Cardiac fibroblast (primary cell): Measurements from ENCODE around the gene FBXO8.

ENCODE experiments used
- DNase-seq, 2 donors: peaks; one replicate each; pipeline versions ENCODE4 v3.0.0 to v3.0.0-alpha.2; 2010; ENCODE audit warnings: low read depth in 2 of 2
- H3K4me3 ChIP-seq, 2 donors: replicated peaks in 1 of 2; 1 replicate in 1 of 2; 2 replicates in 1 of 2; pipeline ENCODE4 v1.5.1; 2011; ENCODE audit warnings: low read depth in 2 of 2, low read length in 2 of 2, mild to moderate bottlenecking in 2 of 2, moderate library complexity in 1 of 2
- TF ChIP-seq, protein P1 (sequence below): IDR thresholded peaks from one replicate; pipeline ENCODE4 v1.5.1; 2011; ENCODE audit warnings: low read depth, mild to moderate bottlenecking, low read length, inconsistent platforms

The FBXO8 gene

DNA sequence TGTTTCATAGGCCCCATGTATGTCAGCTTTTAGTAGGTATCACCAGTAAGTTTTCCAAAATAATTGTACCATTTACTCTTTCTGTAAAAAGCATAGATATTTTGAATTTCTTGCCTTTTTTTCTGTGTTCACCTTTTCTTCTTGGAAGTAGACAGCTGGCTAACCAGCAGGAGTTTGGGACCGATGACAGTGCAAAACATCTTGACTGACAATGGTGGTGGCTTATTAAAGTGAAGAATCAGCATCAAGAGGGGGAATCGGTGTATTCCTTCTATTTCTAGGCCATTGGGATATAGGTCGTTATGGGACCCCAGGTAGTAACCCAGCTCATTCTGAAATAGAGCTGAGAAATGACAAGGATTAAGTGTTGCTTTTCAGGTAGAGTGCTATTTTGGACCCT lies 3.4 kb upstream of the FBXO8 start:
- no peak for DNase-seq
- H3K4me3 ChIP-seq, result no peak overlapping the region
- TF ChIP-seq, protein P1, sequence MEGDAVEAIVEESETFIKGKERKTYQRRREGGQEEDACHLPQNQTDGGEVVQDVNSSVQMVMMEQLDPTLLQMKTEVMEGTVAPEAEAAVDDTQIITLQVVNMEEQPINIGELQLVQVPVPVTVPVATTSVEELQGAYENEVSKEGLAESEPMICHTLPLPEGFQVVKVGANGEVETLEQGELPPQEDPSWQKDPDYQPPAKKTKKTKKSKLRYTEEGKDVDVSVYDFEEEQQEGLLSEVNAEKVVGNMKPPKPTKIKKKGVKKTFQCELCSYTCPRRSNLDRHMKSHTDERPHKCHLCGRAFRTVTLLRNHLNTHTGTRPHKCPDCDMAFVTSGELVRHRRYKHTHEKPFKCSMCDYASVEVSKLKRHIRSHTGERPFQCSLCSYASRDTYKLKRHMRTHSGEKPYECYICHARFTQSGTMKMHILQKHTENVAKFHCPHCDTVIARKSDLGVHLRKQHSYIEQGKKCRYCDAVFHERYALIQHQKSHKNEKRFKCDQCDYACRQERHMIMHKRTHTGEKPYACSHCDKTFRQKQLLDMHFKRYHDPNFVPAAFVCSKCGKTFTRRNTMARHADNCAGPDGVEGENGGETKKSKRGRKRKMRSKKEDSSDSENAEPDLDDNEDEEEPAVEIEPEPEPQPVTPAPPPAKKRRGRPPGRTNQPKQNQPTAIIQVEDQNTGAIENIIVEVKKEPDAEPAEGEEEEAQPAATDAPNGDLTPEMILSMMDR, result no peak

DNA sequence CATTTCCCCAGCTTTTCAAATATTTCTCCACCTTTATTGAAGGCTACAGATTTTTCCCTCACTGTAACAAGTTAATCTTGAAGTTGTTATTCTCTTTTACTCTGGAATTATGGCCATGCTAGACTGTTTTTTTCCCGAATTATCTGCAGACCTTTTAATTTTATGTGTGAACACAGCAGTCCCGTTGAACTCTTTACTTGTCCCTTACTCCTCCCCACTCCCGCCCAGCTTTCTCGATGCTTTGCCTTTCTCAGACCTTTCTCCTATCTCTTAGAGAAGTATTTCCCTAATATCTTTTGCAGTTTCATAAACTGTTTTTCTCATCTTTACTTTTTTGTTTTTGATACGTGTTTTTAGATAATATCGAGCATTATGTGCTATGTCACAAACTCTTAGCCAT lies 1.0 kb upstream of the FBXO8 start:
- peak overlapping the region; percentile 85 to 91 for H3K4me3 ChIP-seq
- TF ChIP-seq, protein P1, result no peak
- DNase-seq, result no peak

DNA sequence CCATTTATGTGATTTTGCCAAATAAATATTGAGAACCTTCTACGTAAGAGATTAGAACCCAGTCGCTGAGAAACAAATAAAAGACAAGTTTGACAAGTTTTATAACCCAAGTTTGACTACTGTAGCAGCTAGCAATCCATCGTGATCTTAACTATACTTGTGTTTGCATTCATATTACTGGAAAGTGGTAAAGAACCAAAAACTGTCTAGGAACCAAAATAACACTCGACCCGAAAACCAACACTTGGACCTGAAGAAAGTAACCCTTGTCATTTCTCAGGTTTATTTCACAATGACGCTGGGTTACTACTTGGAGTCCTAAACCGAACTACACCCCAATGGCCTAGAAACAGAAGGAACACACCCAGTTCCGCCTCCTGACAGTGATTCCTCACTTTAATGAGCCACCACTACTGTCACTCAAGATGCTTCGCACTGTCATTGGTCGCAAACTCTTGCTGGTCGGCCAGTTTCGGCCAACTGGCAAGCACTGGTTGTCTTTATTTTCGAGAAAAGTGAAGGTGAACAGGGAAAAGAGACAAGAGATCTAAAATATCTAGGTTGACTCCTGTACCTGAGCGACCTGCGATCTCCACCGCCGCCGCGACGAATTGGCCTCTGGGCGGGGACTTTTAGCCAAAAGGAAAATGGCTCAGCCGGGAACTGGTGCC lies 496 bp downstream of the FBXO8 start:
- TF ChIP-seq, protein P1, result no peak
- H3K4me3 ChIP-seq, result peak overlapping the region; percentile 85 to 91
- DNase-seq, result peak; percentile 96 to 97

DNA sequence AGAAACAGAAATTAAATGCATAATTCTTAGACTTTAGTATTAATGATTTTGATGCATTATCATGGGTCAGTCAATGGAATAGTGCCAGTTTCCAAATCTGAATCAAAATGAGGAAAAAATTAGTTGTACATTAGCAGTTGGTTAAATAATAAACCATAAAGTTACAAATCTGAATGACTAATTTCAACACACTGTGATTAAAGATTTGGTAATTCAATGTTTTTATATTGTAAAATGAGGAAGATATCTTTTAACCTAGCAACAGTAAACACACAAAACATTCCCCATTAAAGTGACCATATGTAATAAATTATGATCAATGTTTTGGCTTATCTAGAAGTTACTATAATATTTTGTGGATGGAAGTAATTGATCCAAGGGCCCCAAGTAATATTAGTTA lies 1.6 kb downstream of the FBXO8 start:
- DNase-seq, result no peak
- TF ChIP-seq, protein P1, result no peak
- peak overlapping the region in 1 of 2 donors; percentile 85 for H3K4me3 ChIP-seq

DNA sequence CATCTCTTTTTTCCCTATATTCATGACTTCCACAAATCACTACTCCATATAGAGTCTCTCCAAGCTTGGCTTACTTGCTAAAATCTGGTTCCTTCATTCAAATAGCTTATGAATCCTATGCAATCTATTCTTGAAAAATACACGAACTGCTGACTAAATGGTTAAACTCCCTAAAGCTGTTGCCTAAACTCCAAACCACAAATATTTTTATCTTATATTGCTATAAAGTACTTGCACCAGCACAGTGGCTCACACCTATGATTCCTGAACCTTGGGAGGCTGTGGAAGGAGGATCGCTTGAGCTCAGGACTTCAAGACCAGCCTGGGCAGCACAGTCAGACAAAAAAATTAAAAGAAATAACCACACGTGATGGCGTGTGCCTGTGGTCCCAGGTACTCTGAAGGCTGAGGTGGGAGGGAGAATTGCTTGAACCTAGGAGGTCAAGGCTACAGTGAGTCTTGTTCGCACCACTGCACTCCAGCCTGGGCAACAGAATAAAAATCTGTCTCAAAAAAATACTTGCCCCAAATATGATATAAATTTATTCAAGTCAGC lies 2.2 kb downstream of the FBXO8 start:
- TF ChIP-seq, protein P1, result no peak
- DNase-seq, result no peak
- no peak overlapping the region for H3K4me3 ChIP-seq

DNA sequence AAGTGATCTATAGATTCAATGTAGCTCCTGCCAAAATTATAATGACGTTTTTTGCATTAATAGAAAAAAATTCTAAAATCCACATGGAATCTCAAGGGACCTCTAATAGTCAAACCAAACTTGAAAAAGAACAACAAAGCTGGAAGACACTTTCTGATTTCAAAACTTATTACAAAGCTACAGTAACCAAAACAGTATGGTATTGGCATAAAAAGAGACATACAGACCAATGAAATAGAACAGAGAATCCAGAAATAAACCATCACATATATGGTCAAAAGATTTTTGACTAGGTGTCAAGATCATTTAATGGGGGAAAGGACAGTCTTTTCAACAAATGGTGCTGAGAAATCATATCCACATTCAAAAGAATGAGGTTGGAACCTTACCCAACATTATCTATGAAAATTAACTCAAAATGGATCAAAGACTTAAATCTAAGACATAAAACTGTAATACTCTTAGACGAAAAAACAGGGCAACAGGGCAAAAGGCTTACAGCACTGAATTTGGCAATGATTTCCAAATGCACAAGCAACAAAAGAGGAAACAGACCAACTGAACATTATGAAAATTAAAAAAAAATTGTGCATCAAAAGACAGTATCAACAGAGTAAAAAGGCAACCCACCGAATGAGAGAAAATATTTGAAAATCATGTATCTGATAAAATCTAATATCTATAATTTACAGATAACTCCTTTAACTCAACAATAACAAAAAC lies 3.9 kb downstream of the FBXO8 start:
- no peak for DNase-seq
- TF ChIP-seq, protein P1, result no peak
- no peak overlapping the region for H3K4me3 ChIP-seq
